Activated T-cell treated with anti-CD3 and anti-CD28 coated beads for 24 hours (primary cell): ENCODE results near the gene FBXO3.
A peak's percentile ranks its signal among the peaks of the same experiment; 100 is the strongest.
"Not testable (repeated sequence)": the region's sequence is repeated elsewhere in the genome, so short reads cannot be mapped to it uniquely, and the experiment has no call there.

Experiments used
- DNase-seq: peaks from one replicate; pipeline ENCODE4 v3.0.0-alpha.2; 2020; ENCODE audit warnings: low read depth

Gene FBXO3

DNA sequence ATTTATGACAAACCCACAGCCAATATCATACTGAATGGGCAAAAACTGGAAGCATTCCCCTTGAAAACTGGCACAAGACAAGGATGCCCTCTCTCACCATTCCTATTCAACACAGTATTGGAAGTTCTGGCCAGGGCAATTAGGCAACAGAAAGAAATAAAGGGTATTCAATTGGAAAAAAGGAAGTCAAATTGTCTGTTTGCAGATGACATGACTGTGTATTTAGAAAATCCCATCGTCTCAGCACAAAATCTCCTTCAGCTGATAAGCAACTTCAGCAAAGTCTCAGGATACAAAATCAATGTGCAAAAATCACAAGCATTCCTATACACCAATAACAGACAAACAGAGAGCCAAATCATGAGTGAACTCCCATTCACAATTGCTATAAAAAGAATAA is 46.8 kb downstream of the FBXO3 start:
- DNase-seq, result not testable (repeated sequence)

GRCh38 chr11:33725496-33725895 is 48.8 kb downstream of the FBXO3 start:
- DNase-seq, result no peak

- DNase-seq, result no peak
Measured at GRCh38 chr11:33724644-33725035, 49.7 kb downstream of the FBXO3 start.

DNA sequence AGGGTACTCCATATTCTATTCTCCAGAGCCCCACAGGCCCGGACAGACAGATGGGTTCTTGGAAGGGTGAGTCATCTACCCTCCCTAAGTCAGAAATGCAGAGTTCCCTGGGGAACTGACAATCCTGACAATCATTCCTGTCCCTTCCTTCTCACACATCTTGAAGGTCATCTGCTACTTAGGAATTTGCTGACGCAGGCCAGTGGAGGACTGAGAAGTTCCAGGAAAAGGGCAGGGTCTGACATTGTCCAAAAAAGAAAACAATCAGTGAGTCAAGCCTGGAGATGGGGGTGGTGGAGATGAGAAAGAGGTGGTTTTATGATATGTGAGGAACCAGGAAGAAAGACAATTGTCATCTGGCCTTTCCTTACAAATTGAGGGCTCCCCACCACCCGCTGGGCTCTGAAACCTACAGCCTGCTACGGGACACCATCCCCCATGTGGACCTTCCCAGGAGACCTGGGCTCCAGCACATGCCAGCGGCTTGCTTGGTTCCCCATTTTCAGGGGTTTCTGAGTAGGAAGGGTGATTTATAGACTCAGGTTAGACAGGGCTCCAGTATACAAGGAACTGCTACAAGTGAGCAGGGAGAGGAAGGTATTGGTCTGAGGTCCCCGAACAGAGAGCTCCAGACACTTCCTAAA is 51.0 kb downstream of the FBXO3 start:
- no peak for DNase-seq

DNA sequence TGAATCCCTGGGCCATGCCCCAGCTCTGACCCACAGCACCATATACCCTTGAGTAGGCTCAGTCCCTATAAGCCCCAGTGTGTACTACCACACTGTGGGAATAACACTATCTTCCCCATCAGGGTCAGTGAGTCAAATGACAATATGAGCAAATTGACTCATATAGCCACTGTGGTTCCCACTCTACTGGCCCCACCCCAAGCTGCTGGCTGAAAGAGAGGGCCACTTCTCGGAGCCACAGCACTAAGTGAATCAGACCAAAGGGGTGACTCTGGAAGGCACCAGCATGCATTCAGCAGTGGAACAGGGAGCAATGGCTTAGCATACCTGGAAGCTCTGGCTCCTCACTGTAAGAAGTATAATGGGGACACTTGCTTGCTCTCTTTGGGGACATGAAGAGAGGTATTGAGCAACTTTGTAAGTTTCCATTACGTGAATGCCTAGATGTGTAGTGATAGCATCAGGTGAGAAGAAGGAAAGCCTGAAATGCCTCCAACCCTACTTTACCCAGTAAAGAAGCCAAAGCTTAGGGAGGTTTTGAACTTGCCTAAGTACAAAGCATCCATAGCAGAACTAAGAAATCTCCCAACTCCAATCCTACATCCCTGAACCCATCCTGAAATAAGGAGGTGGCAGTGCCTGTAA is 51.6 kb downstream of the FBXO3 start:
- DNase-seq, result peak; percentile 45

DNA sequence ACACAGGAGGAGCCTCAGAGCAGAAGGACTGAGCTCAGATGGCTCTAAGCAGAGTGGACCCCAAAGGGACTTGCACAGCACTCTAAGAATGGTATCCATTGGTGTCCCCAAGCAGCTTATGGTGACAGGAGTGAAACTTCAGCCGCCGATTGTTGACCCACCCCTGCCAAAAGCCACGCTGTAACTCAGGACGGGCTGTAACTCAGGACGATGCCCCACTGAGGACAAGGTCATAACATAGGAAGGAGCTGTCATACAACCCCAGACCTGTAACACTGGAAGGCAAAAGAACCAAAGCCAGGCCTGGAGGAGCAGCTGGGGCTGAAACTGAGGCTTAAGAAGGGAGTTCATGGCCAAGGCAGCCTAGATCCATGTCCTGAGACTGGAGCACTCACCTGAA is 52.3 kb downstream of the FBXO3 start:
- no peak for DNase-seq

GRCh38 chr11:33721426-33721825 is 52.9 kb downstream of the FBXO3 start:
- DNase-seq, result no peak

DNA sequence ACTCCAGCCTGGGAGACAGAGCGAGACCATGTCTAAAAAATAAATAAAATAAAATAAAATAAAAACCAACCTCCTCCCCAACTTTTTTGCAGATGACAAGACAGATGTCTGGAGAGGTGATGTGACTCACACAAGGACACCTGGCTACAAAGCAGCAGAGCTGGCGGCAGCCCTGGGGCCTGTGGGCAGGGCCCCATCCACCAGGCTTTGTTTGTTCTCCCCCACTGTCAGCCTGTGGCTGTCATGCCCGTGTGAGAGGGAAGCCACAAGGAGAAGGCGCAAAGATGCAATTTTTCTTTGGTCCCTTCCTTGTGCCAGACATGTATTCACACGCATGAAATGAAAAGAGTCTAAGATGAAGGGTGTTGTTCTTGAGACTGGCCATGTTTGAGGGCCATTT is 54.7 kb downstream of the FBXO3 start:
- no peak for DNase-seq

- no peak for DNase-seq
Measured at GRCh38 chr11:33718440-33718839, 55.9 kb downstream of the FBXO3 start.

DNA sequence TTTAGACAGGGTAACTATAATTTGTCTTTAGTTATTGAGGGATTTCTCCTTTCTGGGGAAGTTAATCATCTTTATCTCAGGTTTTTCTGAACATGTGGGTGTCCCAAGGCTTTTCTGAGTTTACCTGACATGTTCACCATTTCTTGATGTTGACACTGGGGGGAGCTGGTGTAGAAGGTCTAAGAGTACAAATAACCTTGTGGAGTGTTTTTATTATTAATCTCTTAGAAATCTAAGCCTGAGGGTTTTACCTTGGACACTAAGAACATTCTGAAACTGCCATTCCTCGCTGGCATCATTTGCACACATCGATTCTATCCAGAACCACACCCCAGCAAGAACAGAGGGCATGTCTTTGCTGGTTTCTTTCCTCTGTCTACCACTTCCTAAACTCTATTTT is 58.1 kb downstream of the FBXO3 start:
- no peak for DNase-seq

GRCh38 chr11:33713856-33714398 is 60.4 kb downstream of the FBXO3 start:
- DNase-seq, result no peak

DNA sequence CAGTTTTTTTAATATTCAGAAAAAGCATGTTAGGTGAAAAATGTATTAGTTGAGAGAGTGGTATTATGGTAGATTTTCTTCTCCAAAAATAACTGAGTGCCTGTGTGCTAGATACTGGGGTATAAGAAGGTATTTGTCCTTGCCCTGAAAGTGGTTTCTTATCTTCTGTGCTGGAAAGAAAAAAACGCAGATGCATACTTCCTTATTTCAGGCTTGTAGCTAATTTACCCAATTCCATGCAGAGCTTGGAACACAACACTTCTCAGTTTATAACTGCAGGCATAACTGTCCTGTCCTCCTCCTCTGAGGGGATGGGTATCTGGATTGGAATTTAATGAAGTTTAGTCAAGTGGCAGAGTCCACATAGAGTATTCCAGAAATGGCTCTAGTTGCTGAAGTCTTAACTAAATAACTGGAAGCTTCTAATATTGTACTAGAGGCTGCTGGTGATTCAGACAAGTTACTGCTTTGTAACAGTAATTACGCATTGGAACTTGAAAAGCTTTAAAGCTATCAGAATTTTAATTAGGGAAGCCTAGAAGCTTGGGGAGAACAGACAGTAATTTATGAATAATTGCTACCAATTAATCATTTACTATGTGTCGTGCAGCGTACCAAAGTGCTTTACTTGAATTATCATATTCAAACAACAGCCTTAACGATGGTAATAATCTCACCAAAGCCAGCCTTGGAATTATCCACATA is 61.0 kb downstream of the FBXO3 start:
- DNase-seq, result no peak

DNA sequence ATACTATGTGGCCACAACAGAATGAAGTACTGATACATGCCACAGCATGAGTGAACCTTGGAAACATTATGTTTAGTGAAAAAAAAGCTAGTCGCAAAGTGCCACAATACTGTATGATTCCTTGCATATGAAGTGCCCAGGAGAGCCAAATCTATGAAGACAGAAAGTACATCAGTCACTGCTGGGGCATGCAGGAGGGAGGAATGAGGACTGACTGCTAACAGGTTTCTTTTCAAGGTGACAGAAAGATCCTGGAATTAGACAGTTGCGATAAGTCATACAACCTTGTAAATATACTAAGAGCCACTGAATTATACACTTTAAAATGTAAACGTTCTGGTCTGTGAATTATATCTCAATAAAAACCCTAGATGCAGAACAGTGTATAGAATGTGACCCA is 61.9 kb downstream of the FBXO3 start:
- DNase-seq, result no peak

DNA sequence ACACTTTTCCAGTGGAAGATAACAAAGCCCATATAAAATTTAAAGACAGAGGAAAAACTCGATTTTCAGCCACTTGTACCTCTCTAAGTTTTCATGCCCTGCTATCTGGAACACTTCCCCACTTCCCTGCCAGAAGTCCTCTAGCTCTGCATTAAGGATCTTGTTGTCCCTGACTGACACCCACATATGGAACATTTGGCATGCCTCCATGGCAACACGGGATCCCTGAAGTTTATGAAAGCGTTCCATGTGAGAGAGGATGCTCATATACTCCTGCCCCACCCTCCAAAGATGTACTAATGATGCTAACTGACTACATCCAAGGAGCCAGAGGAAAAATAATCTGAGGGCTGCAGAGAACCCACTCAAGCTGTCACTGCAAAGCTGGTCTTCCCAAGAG is 64.9 kb downstream of the FBXO3 start:
- no peak for DNase-seq

DNA sequence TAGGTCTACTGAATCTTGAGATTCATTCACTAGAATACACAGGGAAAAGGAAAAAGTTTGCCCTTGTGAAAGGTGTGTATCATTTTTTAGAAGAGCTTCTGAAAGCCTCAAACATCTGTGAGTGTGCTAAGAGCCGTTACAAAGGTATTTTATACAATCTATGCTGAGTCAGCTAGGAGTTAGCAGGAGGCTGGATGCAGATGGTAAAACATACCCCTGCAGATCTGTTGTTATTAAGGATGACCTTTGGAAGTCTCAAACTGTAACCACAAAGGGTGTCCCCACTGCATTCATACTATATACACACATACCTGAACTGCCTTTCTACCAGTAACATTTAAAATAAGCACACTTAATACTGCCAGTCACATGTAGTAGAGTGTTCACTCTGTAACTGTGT is 65.3 kb downstream of the FBXO3 start:
- DNase-seq, result no peak

GRCh38 chr11:33707831-33708230 is 66.5 kb downstream of the FBXO3 start:
- not testable (repeated sequence) for DNase-seq

DNA sequence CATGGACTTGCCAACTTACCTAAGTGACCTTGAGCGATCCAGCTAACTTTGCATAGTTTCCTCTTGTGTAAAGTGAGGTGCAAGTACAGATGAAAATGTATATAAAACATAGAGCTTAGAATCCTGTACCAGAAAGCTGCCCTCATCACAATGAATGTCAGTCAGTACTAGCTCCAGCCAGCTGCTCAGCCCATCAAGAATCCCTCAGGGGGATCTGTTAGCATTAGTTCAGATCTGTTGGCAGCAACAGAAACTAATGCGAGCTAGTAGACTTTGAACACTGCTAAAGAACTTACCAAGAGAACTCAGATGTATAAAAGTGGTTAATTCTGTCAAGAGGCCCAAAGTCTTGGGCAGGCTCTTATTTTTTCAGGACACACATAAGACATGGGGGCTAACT is 67.4 kb downstream of the FBXO3 start:
- DNase-seq, result no peak

DNA sequence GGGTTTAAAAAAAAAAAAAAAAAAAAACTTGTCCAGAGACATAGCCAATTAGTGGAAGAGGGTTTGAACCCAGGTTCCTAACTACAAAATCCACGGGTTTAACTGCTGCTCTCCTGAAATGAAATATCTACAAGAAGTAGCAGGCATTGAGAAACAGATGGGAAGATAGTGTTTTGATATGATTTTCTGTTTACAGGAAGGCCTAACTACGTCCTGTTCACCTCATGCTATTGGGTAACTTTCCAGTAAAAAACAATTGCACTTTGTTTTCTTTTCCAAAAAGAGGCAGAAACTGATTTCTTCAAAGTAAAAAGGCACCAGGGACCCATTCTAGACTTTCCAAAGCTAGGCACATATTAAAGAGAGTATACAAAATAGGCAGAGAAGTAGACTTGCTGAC is 67.8 kb downstream of the FBXO3 start:
- no peak for DNase-seq

DNA sequence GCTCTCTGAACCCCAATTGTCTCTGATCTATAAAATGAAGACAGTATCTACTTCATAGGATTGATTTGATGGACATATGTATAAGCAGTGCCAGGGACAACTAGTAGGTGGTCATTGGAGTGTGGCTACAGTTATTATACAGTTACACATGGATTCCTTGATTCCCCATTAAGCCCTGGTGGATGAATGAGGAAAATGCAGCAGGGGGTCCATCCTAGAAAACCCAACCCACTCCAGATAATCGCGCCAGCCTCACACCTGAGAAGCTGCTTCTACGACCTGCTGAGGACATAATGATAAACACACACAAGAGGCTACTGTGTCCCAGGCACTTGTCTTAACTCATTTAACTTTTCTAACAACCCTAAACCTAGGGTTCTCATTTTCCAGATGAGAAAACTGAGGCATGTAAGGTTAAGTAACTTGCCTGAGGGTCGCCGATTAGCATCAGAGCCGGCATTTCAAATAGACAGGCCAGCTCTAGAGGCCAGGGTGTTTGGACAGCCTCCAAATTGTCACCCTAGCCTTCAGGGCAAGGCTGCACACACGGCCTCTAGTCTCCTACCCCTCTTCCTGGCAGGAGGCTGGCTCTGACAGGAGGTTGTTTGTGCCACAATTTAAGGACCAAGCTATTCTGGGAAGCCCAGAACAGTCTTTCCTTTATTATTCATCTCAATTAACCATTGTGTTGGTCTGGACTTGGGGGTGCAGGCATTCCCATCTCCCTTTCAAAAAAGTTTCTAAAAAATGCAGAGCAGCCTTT is 69.9 kb downstream of the FBXO3 start:
- no peak for DNase-seq

DNA sequence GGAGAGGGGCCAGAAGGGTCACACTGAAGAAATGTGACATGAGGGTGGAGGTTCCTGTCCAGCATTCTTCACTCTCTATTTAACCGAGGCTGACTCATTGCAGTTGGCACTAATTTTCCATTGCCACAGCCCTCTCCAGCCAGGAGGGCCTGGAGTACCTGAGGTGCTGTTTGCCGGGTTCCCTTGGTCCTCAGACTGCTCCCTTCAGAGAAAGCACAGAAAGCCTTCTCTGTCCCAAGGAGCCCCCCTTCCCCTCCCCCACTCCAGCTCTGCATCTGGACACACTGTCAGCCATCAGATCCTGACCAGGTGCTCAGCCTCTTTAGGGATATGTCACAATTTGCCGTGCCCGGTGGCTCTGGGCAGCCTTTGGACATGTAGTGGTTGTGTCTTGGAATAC is 70.5 kb downstream of the FBXO3 start:
- DNase-seq, result no peak

DNA sequence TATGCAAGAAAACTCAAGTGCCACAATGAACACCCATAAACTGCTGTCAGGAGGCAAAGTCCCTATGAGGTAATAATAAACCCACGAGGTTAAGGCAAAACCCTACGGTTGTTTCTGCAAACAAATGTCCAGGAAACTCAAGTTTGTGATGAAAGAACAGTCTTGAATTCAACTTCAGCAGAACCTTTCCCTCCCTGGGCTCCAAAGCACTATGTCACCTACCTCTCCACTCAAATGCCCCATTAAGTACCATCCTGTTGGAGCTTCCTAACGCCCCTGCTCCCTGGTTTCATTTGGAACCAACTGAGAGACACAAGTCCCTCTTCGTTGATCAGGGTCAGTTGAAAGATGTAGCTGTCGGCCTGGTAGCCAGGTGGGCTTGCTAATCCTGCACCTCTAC is 71.1 kb downstream of the FBXO3 start:
- DNase-seq, result no peak
